HepG2 (cell line): Measurements from ENCODE around the gene VTN. TPM values are rescaled to one million over a fixed set of nuclear protein-coding genes. Genes with fewer than 3 reads are reported as not detected.

ENCODE experiments used
- ATF1 ChIP-seq: IDR thresholded peaks from 2 replicates; pipeline ENCODE4 v1.6.1; 2016; ENCODE audit warnings: mild to moderate bottlenecking, control low read depth
- BORCS8-MEF2B ChIP-seq: sonication (generic); formaldehyde crosslinking; IDR thresholded peaks from 2 replicates; pipeline ENCODE4 v1.8.0; 2022; ENCODE audit warnings: mild to moderate bottlenecking, missing genetic modification reagents
- ELF4 ChIP-seq: sonication (generic); formaldehyde crosslinking; IDR thresholded peaks from 2 replicates; pipeline ENCODE4 v1.5.0; 2020; ENCODE audit warnings: missing genetic modification reagents, mild to moderate bottlenecking, moderate library complexity, borderline replicate concordance
- EP300 ChIP-seq, 3 experiments: sonication (generic) in 1 of 3; formaldehyde crosslinking in 1 of 3; IDR thresholded peaks; 2 replicates each; pipeline versions ENCODE4 v1.5.1 to v1.6.1; 2011 to 2020; ENCODE audit warnings: low read depth in 2 of 3, low read length in 2 of 3, borderline replicate concordance in 1 of 3, improper control_type of control experiment in 1 of 3, mild to moderate bottlenecking in 1 of 3, missing genetic modification reagents in 1 of 3, moderate library complexity in 1 of 3
- FLYWCH1 ChIP-seq: sonication (generic); formaldehyde crosslinking; IDR thresholded peaks from 2 replicates; pipeline ENCODE4 v1.8.1; 2023; ENCODE audit warnings: mild to moderate bottlenecking, missing genetic modification reagents
- HDAC1 ChIP-seq: sonication (generic); formaldehyde crosslinking; IDR thresholded peaks from 2 replicates; pipeline ENCODE4 v1.5.1; 2020; ENCODE audit warnings: mild to moderate bottlenecking, missing genetic modification reagents
- HMG20A ChIP-seq: IDR thresholded peaks from 2 replicates; pipeline ENCODE4 v1.6.1; 2016; ENCODE audit warnings: borderline replicate concordance
- HOXA9 ChIP-seq: sonication (generic); formaldehyde crosslinking; IDR thresholded peaks from 2 replicates; pipeline ENCODE4 v1.8.1; 2022; ENCODE audit warnings: missing genetic modification reagents, mild to moderate bottlenecking, moderate library complexity, borderline replicate concordance
- JARID2 ChIP-seq: sonication (generic); formaldehyde crosslinking; IDR thresholded peaks from 2 replicates; pipeline ENCODE4 v1.8.1; 2023; ENCODE audit warnings: missing genetic modification reagents, inconsistent platforms; ENCODE audit not compliant: insufficient replicate concordance
- KLF15 ChIP-seq: sonication (generic); formaldehyde crosslinking; IDR thresholded peaks from 2 replicates; pipeline ENCODE4 v1.8.1; 2023; ENCODE audit warnings: borderline replicate concordance, mild to moderate bottlenecking, inconsistent platforms, missing genetic modification reagents, mixed read lengths
- NCOA5 ChIP-seq: sonication (generic); formaldehyde crosslinking; IDR thresholded peaks from 2 replicates; pipeline ENCODE4 v1.4.0; 2020; ENCODE audit warnings: missing genetic modification reagents
- NFIC ChIP-seq: IDR thresholded peaks from 2 replicates; pipeline ENCODE4 v1.6.1; 2012; ENCODE audit warnings: mild to moderate bottlenecking, low read length, inconsistent platforms
- ONECUT2 ChIP-seq: sonication (generic); formaldehyde crosslinking; IDR thresholded peaks from 2 replicates; pipeline ENCODE4 v1.4.0; 2020; ENCODE audit warnings: missing genetic modification reagents
- PLSCR1 ChIP-seq: sonication (generic); formaldehyde crosslinking; IDR thresholded peaks from 2 replicates; pipeline ENCODE4 v1.5.0; 2020; ENCODE audit warnings: missing genetic modification reagents, mild to moderate bottlenecking, borderline replicate concordance
- SCMH1 ChIP-seq: sonication (generic); formaldehyde crosslinking; IDR thresholded peaks from 2 replicates; pipeline ENCODE4 v1.9.0; 2021; ENCODE audit warnings: missing genetic modification reagents, mild to moderate bottlenecking, borderline replicate concordance
- SMAD9 ChIP-seq: sonication (generic); formaldehyde crosslinking; IDR thresholded peaks from 2 replicates; pipeline ENCODE4 v1.5.1; 2020; ENCODE audit warnings: mild to moderate bottlenecking, missing genetic modification reagents
- SNAPC2 ChIP-seq: sonication (generic); formaldehyde crosslinking; IDR thresholded peaks from 2 replicates; pipeline ENCODE4 v1.8.1; 2022; ENCODE audit warnings: mild to moderate bottlenecking, missing genetic modification reagents
- TEAD3 ChIP-seq: optimal IDR thresholded peaks from 2 replicates; pipeline ENCODE3; 2016; ENCODE audit warnings: borderline replicate concordance
- ZEB1 ChIP-seq: IDR thresholded peaks from 2 replicates; pipeline ENCODE4 v1.6.1; 2012; ENCODE audit warnings: mild to moderate bottlenecking, low read depth, inconsistent platforms; ENCODE audit not compliant: insufficient replicate concordance
- ZNF337 ChIP-seq: sonication (generic); formaldehyde crosslinking; IDR thresholded peaks from 2 replicates; pipeline ENCODE4 v1.5.1; 2020; ENCODE audit warnings: missing genetic modification reagents, low read depth, mild to moderate bottlenecking, borderline replicate concordance
- ZNF383 ChIP-seq: sonication (generic); formaldehyde crosslinking; IDR thresholded peaks from 2 replicates; pipeline ENCODE4 v1.4.0; 2020; ENCODE audit warnings: missing genetic modification reagents, mild to moderate bottlenecking, borderline replicate concordance
- ZNF510 ChIP-seq: sonication (generic); formaldehyde crosslinking; IDR thresholded peaks from 2 replicates; pipeline ENCODE4 v1.4.0; 2020; ENCODE audit warnings: low read depth, mild to moderate bottlenecking, missing genetic modification reagents
- ZNF580 ChIP-seq: IDR thresholded peaks from 2 replicates; pipeline ENCODE4 v1.6.1; 2016; ENCODE audit warnings: low read depth, borderline replicate concordance
- ZNF629 ChIP-seq: sonication (generic); formaldehyde crosslinking; conservative IDR thresholded peaks from 2 replicates; pipeline ENCODE4 v1.5.0; 2020; ENCODE audit warnings: missing genetic modification reagents
- polyA plus RNA-seq, 8 experiments: library from polyadenylated mRNA; depleted of rRNA in 3 of 8; stranded (reverse) in 7 of 8; unstranded in 1 of 8; fragments of >200 nt; fragmentation: Illumina TruSeq in 4 of 8; extraction: Trizol in 4 of 8; gene quantifications; 2 replicates each; pipeline versions ENCODE4 v1.2.1 to v1.2.3, GENCODE V29; 2011 to 2016; ENCODE audit warnings: low read depth in 4 of 8, missing spikeins in 1 of 8, mixed read lengths in 1 of 8; ENCODE audit not compliant: insufficient read depth in 1 of 8
- total RNA-seq, 5 experiments: library from RNA; depleted of rRNA; stranded (reverse); fragments of >200 nt; fragmentation: Illumina TruSeq; extraction: Trizol; gene quantifications; 2 replicates each; pipeline ENCODE4 v1.2.3, GENCODE V29; 2016; ENCODE audit warnings: low read depth in 1 of 5
- TF ChIP-seq, protein P1 (sequence below): sonication (generic); formaldehyde crosslinking; IDR thresholded peaks from 2 replicates; pipeline ENCODE4 v1.5.0; 2020; ENCODE audit warnings: mild to moderate bottlenecking, low read depth, missing genetic modification reagents, borderline replicate concordance
- TF ChIP-seq, protein P2 (sequence below): sonication (generic); formaldehyde crosslinking; IDR thresholded peaks from 2 replicates; pipeline ENCODE4 v1.4.0; 2020; ENCODE audit warnings: missing genetic modification reagents

VTN gene
- total and polyA plus RNA-seq, 2 of the 13 experiments (the other 11 are each of a cell fraction or from before 2014, with no cell fraction given), result 108 to 131 TPM

- TF ChIP-seq, protein P1, sequence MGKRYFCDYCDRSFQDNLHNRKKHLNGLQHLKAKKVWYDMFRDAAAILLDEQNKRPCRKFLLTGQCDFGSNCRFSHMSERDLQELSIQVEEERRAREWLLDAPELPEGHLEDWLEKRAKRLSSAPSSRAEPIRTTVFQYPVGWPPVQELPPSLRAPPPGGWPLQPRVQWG (CRISPR knock-in tag), result no peak
- peak; percentile 98 for TF ChIP-seq TEAD3 (CRISPR knock-in tag)
- TF ChIP-seq JARID2 (CRISPR knock-in tag), result peak; percentile 55
- peak; percentile 83; the same call in 1 of the 2 replicates for TF ChIP-seq NFIC
- TF ChIP-seq ONECUT2 (CRISPR knock-in tag), result peak; percentile 96
- no peak for TF ChIP-seq PLSCR1 (CRISPR knock-in tag)
- TF ChIP-seq ZNF580 (CRISPR knock-in tag), result no peak; the same call in 1 of the 2 replicates
- peak; percentile 88 for TF ChIP-seq BORCS8-MEF2B (CRISPR knock-in tag)
- no peak for TF ChIP-seq FLYWCH1 (CRISPR knock-in tag)
- TF ChIP-seq, protein P2, sequence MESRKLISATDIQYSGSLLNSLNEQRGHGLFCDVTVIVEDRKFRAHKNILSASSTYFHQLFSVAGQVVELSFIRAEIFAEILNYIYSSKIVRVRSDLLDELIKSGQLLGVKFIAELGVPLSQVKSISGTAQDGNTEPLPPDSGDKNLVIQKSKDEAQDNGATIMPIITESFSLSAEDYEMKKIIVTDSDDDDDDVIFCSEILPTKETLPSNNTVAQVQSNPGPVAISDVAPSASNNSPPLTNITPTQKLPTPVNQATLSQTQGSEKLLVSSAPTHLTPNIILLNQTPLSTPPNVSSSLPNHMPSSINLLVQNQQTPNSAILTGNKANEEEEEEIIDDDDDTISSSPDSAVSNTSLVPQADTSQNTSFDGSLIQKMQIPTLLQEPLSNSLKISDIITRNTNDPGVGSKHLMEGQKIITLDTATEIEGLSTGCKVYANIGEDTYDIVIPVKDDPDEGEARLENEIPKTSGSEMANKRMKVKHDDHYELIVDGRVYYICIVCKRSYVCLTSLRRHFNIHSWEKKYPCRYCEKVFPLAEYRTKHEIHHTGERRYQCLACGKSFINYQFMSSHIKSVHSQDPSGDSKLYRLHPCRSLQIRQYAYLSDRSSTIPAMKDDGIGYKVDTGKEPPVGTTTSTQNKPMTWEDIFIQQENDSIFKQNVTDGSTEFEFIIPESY (CRISPR knock-in tag), result peak; percentile 66; the same call in 1 of the 2 replicates
- TF ChIP-seq ZNF383 (CRISPR knock-in tag), result no peak; the same call in 1 of the 2 replicates
- no peak for TF ChIP-seq KLF15 (CRISPR knock-in tag)
- peak; percentile 67; the same call in 1 of the 2 replicates for TF ChIP-seq ZNF337 (CRISPR knock-in tag)
- no peak for TF ChIP-seq NCOA5 (CRISPR knock-in tag)
- TF ChIP-seq HOXA9, result no peak
- no peak for TF ChIP-seq SCMH1 (CRISPR knock-in tag)
- TF ChIP-seq ZNF629, result peak; percentile 17; the same call in 1 of the 2 replicates
- TF ChIP-seq ZNF510 (CRISPR knock-in tag), result peak; percentile 81; the same call in 1 of the 2 replicates
- TF ChIP-seq HMG20A (CRISPR knock-in tag), result peak; percentile 85
- 0 out of 2 replicates have a peak, but pooled peaks have one; percentile 37 for TF ChIP-seq ELF4 (CRISPR knock-in tag)
- no peak; the same call in 1 of the 2 replicates for TF ChIP-seq SNAPC2 (CRISPR knock-in tag)
- peak; percentile 66 to 84; a peak in 3 of 4 replicates for TF ChIP-seq EP300 (IDR thresholded peaks at IDR 0.05; ENCODE audit: low read depth in 2 of 2, low read length in 2 of 2)
- TF ChIP-seq EP300 (CRISPR knock-in tag; IDR thresholded peaks at IDR 0.05; ENCODE audit: borderline replicate concordance), result peak; percentile 79; the same call in 1 of the 2 replicates
- TF ChIP-seq HDAC1 (CRISPR knock-in tag), result peak; percentile 84
- TF ChIP-seq ZEB1, result peak; percentile 85
- no peak for TF ChIP-seq SMAD9 (CRISPR knock-in tag)
- TF ChIP-seq ATF1 (CRISPR knock-in tag), result peak; percentile 64; the same call in 1 of the 2 replicates
These were observed at the start of gene VTN (continued) for GRCh38 chr17:28370035-28370743.
